ENCODE results near the gene HSDL2. TPM values are rescaled to one million over a fixed set of nuclear protein-coding genes. Genes with fewer than 3 reads are reported as not detected.

The HSDL2 gene
- total RNA-seq, 1 experiment from 2014 or later = 32.2 TPM

DNA sequence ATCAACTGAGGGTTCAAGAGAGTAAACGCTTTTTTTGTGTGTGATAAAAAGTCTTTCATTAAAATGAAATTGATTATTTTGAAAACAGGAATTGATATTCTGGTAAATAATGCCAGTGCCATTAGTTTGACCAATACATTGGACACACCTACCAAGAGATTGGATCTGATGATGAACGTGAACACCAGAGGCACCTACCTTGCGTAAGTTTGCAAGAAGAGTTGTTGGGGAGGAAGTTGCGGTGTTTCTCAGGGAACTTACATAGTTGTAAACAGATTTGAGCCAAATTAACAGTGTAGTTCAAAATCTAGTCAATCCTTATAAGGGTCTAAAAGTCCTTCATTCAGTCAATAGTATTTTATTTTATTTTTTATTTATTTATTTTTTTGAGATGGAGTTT, 28.9 kb downstream of the HSDL2 start:
- H3K4me1 ChIP-seq (ENCODE audit: control insufficient read depth, insufficient read depth, low read length) = no peaks in the 10 kb centered on the region
- H3K9me3 ChIP-seq (ENCODE audit: control insufficient read depth, insufficient read depth, low read depth, low read length) = no peaks in the 10 kb centered on the region
- no peaks in the 10 kb centered on the region for H3K27me3 ChIP-seq (ENCODE audit: control insufficient read depth, insufficient read depth, low read length)
- no peak overlapping the region for H3K27ac ChIP-seq (ENCODE audit: low read length)
- no peak overlapping the region for H3K4me3 ChIP-seq (ENCODE audit: low read depth in 2 of 2, low read length in 2 of 2)
- BruUV-seq (replicated peaks) = no TSS peak
- ChIA-PET CTCF (no interaction called here), POLR2A (no interaction called here)
- no peak for ATAC-seq
- intact Hi-C loops (cut with micrococcal nuclease; ENCODE audit: unreplicated experiment) = no loop called here
- in situ Hi-C loops (cut with HindIII; ENCODE audit: low pct_unique_long_range_greater_than_20kb, low sequenced_read_pairs) = no loop called here
- H3K36me3 ChIP-seq (ENCODE audit: control insufficient read depth, insufficient read depth, low read length) = no peaks in the 10 kb centered on the region; the same call in 1 of the 2 replicates
- DNase-seq (ENCODE audit: low read depth, low spot score) = no peak
- no peak for TF ChIP-seq POLR2AphosphoS5 (IDR thresholded peaks at IDR 0.05; ENCODE audit: low read depth, low read length)
- TF ChIP-seq, protein P1, sequence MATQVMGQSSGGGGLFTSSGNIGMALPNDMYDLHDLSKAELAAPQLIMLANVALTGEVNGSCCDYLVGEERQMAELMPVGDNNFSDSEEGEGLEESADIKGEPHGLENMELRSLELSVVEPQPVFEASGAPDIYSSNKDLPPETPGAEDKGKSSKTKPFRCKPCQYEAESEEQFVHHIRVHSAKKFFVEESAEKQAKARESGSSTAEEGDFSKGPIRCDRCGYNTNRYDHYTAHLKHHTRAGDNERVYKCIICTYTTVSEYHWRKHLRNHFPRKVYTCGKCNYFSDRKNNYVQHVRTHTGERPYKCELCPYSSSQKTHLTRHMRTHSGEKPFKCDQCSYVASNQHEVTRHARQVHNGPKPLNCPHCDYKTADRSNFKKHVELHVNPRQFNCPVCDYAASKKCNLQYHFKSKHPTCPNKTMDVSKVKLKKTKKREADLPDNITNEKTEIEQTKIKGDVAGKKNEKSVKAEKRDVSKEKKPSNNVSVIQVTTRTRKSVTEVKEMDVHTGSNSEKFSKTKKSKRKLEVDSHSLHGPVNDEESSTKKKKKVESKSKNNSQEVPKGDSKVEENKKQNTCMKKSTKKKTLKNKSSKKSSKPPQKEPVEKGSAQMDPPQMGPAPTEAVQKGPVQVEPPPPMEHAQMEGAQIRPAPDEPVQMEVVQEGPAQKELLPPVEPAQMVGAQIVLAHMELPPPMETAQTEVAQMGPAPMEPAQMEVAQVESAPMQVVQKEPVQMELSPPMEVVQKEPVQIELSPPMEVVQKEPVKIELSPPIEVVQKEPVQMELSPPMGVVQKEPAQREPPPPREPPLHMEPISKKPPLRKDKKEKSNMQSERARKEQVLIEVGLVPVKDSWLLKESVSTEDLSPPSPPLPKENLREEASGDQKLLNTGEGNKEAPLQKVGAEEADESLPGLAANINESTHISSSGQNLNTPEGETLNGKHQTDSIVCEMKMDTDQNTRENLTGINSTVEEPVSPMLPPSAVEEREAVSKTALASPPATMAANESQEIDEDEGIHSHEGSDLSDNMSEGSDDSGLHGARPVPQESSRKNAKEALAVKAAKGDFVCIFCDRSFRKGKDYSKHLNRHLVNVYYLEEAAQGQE (IDR thresholded peaks at IDR 0.05; ENCODE audit: insufficient read depth in 1 of 2, low read depth in 2 of 2, low read length in 1 of 2) = no peak
- TF ChIP-seq SIN3A (IDR thresholded peaks at IDR 0.05; ENCODE audit: borderline replicate concordance, insufficient read depth, low read depth, low read length) = no peak
- TF ChIP-seq TCF7L2 (IDR thresholded peaks at IDR 0.05; ENCODE audit: low read depth, low read length) = no peak
- TF ChIP-seq, protein P2, sequence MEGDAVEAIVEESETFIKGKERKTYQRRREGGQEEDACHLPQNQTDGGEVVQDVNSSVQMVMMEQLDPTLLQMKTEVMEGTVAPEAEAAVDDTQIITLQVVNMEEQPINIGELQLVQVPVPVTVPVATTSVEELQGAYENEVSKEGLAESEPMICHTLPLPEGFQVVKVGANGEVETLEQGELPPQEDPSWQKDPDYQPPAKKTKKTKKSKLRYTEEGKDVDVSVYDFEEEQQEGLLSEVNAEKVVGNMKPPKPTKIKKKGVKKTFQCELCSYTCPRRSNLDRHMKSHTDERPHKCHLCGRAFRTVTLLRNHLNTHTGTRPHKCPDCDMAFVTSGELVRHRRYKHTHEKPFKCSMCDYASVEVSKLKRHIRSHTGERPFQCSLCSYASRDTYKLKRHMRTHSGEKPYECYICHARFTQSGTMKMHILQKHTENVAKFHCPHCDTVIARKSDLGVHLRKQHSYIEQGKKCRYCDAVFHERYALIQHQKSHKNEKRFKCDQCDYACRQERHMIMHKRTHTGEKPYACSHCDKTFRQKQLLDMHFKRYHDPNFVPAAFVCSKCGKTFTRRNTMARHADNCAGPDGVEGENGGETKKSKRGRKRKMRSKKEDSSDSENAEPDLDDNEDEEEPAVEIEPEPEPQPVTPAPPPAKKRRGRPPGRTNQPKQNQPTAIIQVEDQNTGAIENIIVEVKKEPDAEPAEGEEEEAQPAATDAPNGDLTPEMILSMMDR (IDR thresholded peaks at IDR 0.05) = no peak

DNA sequence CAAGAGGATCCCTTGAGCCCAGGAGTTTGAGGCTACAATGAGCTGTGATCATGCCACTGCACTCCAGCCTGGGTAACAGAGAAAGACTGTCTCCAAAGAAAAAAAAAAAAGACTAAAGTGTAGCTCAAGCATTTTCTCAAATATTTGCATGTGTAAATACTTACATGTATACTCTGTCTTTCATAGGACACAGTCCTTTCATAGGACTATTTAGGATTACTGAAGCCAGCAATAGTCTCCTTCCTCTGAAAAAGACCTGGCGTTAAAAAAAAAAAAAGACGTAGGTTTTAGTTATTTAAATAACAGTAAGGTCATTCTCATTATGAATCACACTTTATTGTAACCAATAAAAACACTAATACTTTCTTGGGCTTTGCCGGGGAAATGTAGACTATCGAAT, 29.9 kb downstream of the HSDL2 start:
- intact Hi-C loops (cut with micrococcal nuclease; ENCODE audit: unreplicated experiment) = no loop called here
- no TSS peak for BruUV-seq (replicated peaks)
- in situ Hi-C loops (cut with HindIII; ENCODE audit: low pct_unique_long_range_greater_than_20kb, low sequenced_read_pairs) = no loop called here
- H3K27ac ChIP-seq (ENCODE audit: low read length) = no peak overlapping the region
- TF ChIP-seq, protein P1 (IDR thresholded peaks at IDR 0.05; ENCODE audit: insufficient read depth in 1 of 2, low read depth in 2 of 2, low read length in 1 of 2) = no peak
- TF ChIP-seq SIN3A (IDR thresholded peaks at IDR 0.05; ENCODE audit: borderline replicate concordance, insufficient read depth, low read depth, low read length) (no peak), TCF7L2 (IDR thresholded peaks at IDR 0.05; ENCODE audit: low read depth, low read length) (no peak), POLR2AphosphoS5 (IDR thresholded peaks at IDR 0.05; ENCODE audit: low read depth, low read length) (no peak)
- TF ChIP-seq, protein P2 (IDR thresholded peaks at IDR 0.05) = no peak
- POLR2A ChIA-PET = no interaction called here
- DNase-seq (ENCODE audit: low read depth, low spot score) (no peak), ATAC-seq (no peak)
- no peaks in the 10 kb centered on the region; the same call in 1 of the 2 replicates for H3K36me3 ChIP-seq (ENCODE audit: control insufficient read depth, insufficient read depth, low read length)
- no peaks in the 10 kb centered on the region for H3K9me3 ChIP-seq (ENCODE audit: control insufficient read depth, insufficient read depth, low read depth, low read length)
- H3K4me3 ChIP-seq (ENCODE audit: low read depth in 2 of 2, low read length in 2 of 2) = no peak overlapping the region
- H3K4me1 ChIP-seq (ENCODE audit: control insufficient read depth, insufficient read depth, low read length) = no peaks in the 10 kb centered on the region
- CTCF ChIA-PET = no interaction called here
- H3K27me3 ChIP-seq (ENCODE audit: control insufficient read depth, insufficient read depth, low read length) = no peaks in the 10 kb centered on the region
